ENCODE results near the gene ARMH2. TPM values are rescaled to one million over a fixed set of nuclear protein-coding genes. Genes with fewer than 3 reads are reported as not detected.
"Not testable (repeated sequence)": the region's sequence is repeated elsewhere in the genome, so short reads cannot be mapped to it uniquely, and the experiment has no call there.

ARMH2 gene
- total and polyA plus RNA-seq, 9 donors, result not detected

DNA sequence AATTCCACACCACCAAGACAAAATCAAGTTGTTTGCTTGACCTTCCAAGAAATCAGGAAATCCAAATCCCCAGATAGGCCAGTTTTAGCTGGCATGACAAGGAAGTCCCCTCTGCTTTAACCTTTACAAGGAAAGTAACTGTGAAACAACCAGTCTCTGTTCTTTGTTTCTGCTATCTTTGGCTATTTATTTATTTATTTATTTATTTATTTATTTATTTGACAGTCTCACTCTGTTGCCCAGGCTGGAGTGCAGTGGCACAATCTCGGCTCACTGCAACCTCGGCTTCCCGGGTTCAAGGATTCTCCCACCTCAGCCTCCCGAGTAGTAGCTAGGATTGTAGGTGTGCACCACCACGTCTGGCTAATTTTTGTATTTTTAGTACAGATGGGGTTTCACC lies 38.5 kb downstream of the ARMH2 start:
- TF ChIP-seq CTCF (IDR thresholded peaks at IDR 0.05) (no peak), EP300 (IDR thresholded peaks at IDR 0.05) (no peak), POLR2A (IDR thresholded peaks at IDR 0.05) (no peak)
- no peak for DNase-seq
- Histone ChIP-seq H3K27me3 (no peaks in the 10 kb centered on the region), H3K4me1 (ENCODE audit: insufficient read depth) (peaks cover 2% of the 10 kb centered on the region), H3K9me3 (no peaks in the 10 kb centered on the region), H3K27ac (no peak overlapping the region), H3K36me3 (no peaks in the 10 kb centered on the region), H3K4me3 (no peak overlapping the region)
- intact Hi-C loops (cut with DNase I), result loop anchor here in 3 of 4 donors (5.0 to 10.0 kb wide), 3 partner anchors 175 to 185 kb away; no protein-coding TSS in a partner anchor
- 92 to 95% (median 92%) methylated on average over 5 of the region's 5 CpGs for WGBS, 3 donors

- H3K9me3 ChIP-seq, result no peaks in the 10 kb centered on the region
- no peaks in the 10 kb centered on the region for H3K27me3 ChIP-seq
- intact Hi-C loops (cut with DNase I), result loop anchor here in 3 of 4 donors (5.0 to 10.0 kb wide), 3 partner anchors 175 to 185 kb away; no protein-coding TSS in a partner anchor
- H3K36me3 ChIP-seq, result no peaks in the 10 kb centered on the region
- H3K4me1 ChIP-seq (ENCODE audit: insufficient read depth), result peaks cover 2% of the 10 kb centered on the region
- DNase-seq, result no peak
- H3K27ac ChIP-seq, result no peak overlapping the region
- H3K4me3 ChIP-seq, result no peak overlapping the region
- TF ChIP-seq POLR2A (IDR thresholded peaks at IDR 0.05) (no peak), CTCF (IDR thresholded peaks at IDR 0.05) (no peak), EP300 (IDR thresholded peaks at IDR 0.05) (no peak)
- WGBS, 3 donors, result 66 to 80% (median 68%) methylated on average over 3 of the region's 3 CpGs
Measured at GRCh38 chr6:24759718-24760117, 39.0 kb downstream of the ARMH2 start.

DNA sequence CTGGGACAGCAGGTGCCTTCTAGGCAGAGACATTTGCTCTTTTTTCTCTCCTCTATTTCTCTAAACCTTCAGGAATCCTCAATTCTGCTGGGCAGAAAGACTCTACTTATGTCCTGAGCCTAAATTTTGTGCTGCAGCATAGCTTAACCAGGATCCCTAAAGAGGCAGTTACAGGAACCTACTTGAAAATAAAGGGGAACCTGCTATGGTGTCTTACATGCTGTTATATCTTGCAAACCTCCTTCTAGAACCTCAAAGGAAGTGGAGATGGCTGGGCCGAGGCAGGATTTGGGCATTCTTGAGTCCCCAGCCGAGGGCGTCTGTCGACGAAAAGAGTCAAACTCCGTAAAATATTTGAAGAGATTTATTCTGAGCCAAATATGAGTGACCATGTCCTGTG lies 41.1 kb downstream of the ARMH2 start:
- Histone ChIP-seq H3K4me3 (no peak overlapping the region), H3K36me3 (no peaks in the 10 kb centered on the region), H3K9me3 (no peaks in the 10 kb centered on the region), H3K27ac (no peak overlapping the region), H3K4me1 (ENCODE audit: insufficient read depth) (peaks cover 2% of the 10 kb centered on the region), H3K27me3 (no peaks in the 10 kb centered on the region)
- WGBS, 3 donors, result 94 to 97% (median 95%) methylated on average over 6 of the region's 6 CpGs
- TF ChIP-seq EP300 (IDR thresholded peaks at IDR 0.05) (no peak), CTCF (IDR thresholded peaks at IDR 0.05) (no peak), POLR2A (IDR thresholded peaks at IDR 0.05) (no peak)
- no peak for DNase-seq
- intact Hi-C loops (cut with DNase I), result no loop called here

DNA sequence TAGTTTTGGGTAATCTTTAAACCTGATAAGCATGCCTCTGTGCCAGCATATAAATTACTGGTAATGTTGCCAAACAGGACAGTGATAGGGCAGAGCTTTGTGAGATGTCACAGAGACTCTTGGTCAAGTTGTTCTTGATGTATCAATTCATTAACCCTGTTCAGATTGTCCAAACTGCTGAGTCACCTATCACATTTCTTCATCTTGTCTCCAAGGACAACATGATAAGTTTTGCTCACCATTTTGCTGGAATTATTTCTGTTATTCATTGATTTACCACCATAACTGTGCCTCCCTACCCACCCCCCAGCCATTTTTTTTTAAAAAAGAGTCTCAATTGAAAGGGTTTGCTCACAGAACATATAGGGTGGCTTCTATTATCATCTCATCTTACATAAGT lies 43.4 kb downstream of the ARMH2 start:
- no peak for TF ChIP-seq EP300 (IDR thresholded peaks at IDR 0.05)
- no peaks in the 10 kb centered on the region for H3K36me3 ChIP-seq
- H3K27ac ChIP-seq, result no peak overlapping the region
- H3K9me3 ChIP-seq, result no peaks in the 10 kb centered on the region
- no peak overlapping the region for H3K4me3 ChIP-seq
- intact Hi-C loops (cut with DNase I), result no loop called here
- no peak for DNase-seq
- peaks cover 2% of the 10 kb centered on the region for H3K4me1 ChIP-seq (ENCODE audit: insufficient read depth)
- no peaks in the 10 kb centered on the region for H3K27me3 ChIP-seq

DNA sequence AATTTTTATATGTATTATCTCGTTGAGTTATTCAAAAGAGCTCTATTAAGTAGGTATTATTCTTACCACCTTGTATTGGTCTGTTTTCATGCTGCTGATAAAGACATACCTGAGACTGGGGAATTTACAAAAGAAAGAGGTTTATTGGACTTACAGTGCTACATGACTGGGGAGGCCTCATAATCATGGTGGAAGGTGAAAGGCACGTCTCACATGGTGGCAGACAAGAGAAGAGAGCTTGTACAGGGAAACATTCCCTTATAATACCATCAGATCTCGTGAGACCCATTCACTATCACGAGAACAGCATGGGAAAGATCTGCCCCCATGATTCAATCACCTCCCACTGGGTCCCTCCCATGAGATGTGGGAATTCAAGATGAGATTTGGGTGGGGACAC lies 44.3 kb downstream of the ARMH2 start:
- H3K36me3 ChIP-seq; H3K27ac ChIP-seq; H3K27me3 ChIP-seq; H3K9me3 ChIP-seq; H3K4me3 ChIP-seq; intact Hi-C loops (cut with DNase I); H3K4me1 ChIP-seq (ENCODE audit: insufficient read depth); DNase-seq: not testable (repeated sequence)
- WGBS, 3 donors, result 83 to 91% (median 88%) methylated on average over 4 of the region's 4 CpGs

- H3K27me3 ChIP-seq, result no peaks in the 10 kb centered on the region
- no peaks in the 10 kb centered on the region for H3K9me3 ChIP-seq
- DNase-seq, result no peak
- intact Hi-C loops (cut with DNase I), result no loop called here
- no peaks in the 10 kb centered on the region for H3K4me1 ChIP-seq (ENCODE audit: insufficient read depth)
- H3K4me3 ChIP-seq, result no peak overlapping the region
- H3K27ac ChIP-seq, result no peak overlapping the region
- 88 to 93% (median 90%) methylated on average over 2 of the region's 2 CpGs for WGBS, 3 donors
- TF ChIP-seq CTCF (IDR thresholded peaks at IDR 0.05) (no peak), EP300 (IDR thresholded peaks at IDR 0.05) (no peak), POLR2A (IDR thresholded peaks at IDR 0.05) (no peak)
- H3K36me3 ChIP-seq, result no peaks in the 10 kb centered on the region
Measured at GRCh38 chr6:24753545-24753944, 45.2 kb downstream of the ARMH2 start.
